CD14-positive monocyte (primary cell): ENCODE results near the gene TNIK. TPM values are rescaled to one million over a fixed set of nuclear protein-coding genes. Genes with fewer than 3 reads are reported as not detected.

Experiments used
- DNase-seq, 3 donors: peaks; one replicate each; pipeline ENCODE4 v3.0.0-alpha.2; 2011 to 2022
- H2AFZ ChIP-seq: 2 replicates; pipeline ENCODE4 v1.6.0; 2012; ENCODE audit warnings: mild to moderate bottlenecking, low read depth, low read length, inconsistent platforms; ENCODE audit not compliant: insufficient read depth, poor library complexity, severe bottlenecking
- H3K27ac ChIP-seq, 2 donors: 1 replicate in 1 of 2; 2 replicates in 1 of 2; pipeline ENCODE4 v1.5.1; 2012 to 2013; ENCODE audit warnings: low read length in 2 of 2, control low read depth in 1 of 2, inconsistent platforms in 1 of 2, low read depth in 1 of 2, mild to moderate bottlenecking in 1 of 2
- H3K27me3 ChIP-seq, 2 donors: one replicate each; pipeline versions ENCODE4 v1.6.0 to v1.6.1; 2011 to 2013; ENCODE audit warnings: low read length in 2 of 2; ENCODE audit not compliant: control insufficient read depth in 2 of 2, insufficient read depth in 2 of 2
- H3K36me3 ChIP-seq, 2 donors: replicated peaks in 1 of 2; 1 replicate in 1 of 2; 2 replicates in 1 of 2; pipeline versions ENCODE4 v1.5.1 to v1.6.1; 2012 to 2013; ENCODE audit warnings: low read length in 2 of 2, control low read depth in 1 of 2, inconsistent platforms in 1 of 2, mild to moderate bottlenecking in 1 of 2; ENCODE audit not compliant: insufficient read depth in 2 of 2, control insufficient read depth in 1 of 2
- H3K4me1 ChIP-seq, 2 donors: 1 replicate in 1 of 2; 2 replicates in 1 of 2; pipeline versions ENCODE4 v1.5.1 to v1.6.1; 2012 to 2013; ENCODE audit warnings: low read length in 2 of 2, control low read depth in 1 of 2, inconsistent platforms in 1 of 2, mild to moderate bottlenecking in 1 of 2, moderate library complexity in 1 of 2; ENCODE audit not compliant: insufficient read depth in 2 of 2, control insufficient read depth in 1 of 2
- H3K4me2 ChIP-seq: replicated peaks from 2 replicates; pipeline ENCODE3; 2012; ENCODE audit warnings: low read length, moderate library complexity, mild to moderate bottlenecking; ENCODE audit not compliant: poor library complexity, severe bottlenecking; ENCODE audit errors: extremely low read depth
- H3K4me3 ChIP-seq, 3 experiments: fragments of 200-600 bp in 1 of 3; sonication (generic) in 1 of 3; replicated peaks in 1 of 3; 1 replicate in 2 of 3; 2 replicates in 1 of 3; pipeline ENCODE4 v1.5.1; 2011 to 2013; ENCODE audit warnings: low read length in 3 of 3, mild to moderate bottlenecking in 3 of 3, control low read depth in 2 of 3, low read depth in 2 of 3, inconsistent platforms in 1 of 3, moderate library complexity in 1 of 3
- H3K79me2 ChIP-seq: 2 replicates; pipeline ENCODE4 v1.6.0; 2012; ENCODE audit warnings: mild to moderate bottlenecking, control low read depth, inconsistent platforms, low read length, moderate library complexity; ENCODE audit not compliant: insufficient read depth
- H3K9ac ChIP-seq: 2 replicates; pipeline ENCODE4 v1.6.0; 2017; ENCODE audit warnings: low read length, mild to moderate bottlenecking; ENCODE audit not compliant: insufficient read depth, poor library complexity, severe bottlenecking
- H3K9me3 ChIP-seq, 2 donors: replicated peaks in 1 of 2; 1 replicate in 1 of 2; 2 replicates in 1 of 2; pipeline versions ENCODE4 v1.5.1 to v1.6.1; 2012 to 2013; ENCODE audit warnings: low read length in 2 of 2, control low read depth in 1 of 2; ENCODE audit not compliant: control insufficient read depth in 1 of 2, insufficient read depth in 1 of 2
- H4K20me1 ChIP-seq: 2 replicates; pipeline ENCODE4 v1.6.0; 2012; ENCODE audit warnings: mild to moderate bottlenecking, low read length, control low read depth, moderate library complexity; ENCODE audit not compliant: insufficient read depth
- H3K27ac Mint-ChIP-seq, 7 donors: one replicate each; pipeline ENCODE4 v1.8.0; 2020; ENCODE audit warnings: mild to moderate bottlenecking in 7 of 7, mixed read lengths in 7 of 7, moderate library complexity in 6 of 7, inconsistent platforms in 2 of 7
- H3K27me3 Mint-ChIP-seq, 3 donors: one replicate each; pipeline ENCODE4 v1.8.0; 2021 to 2022; ENCODE audit warnings: low read depth in 3 of 3, mild to moderate bottlenecking in 3 of 3, mixed read lengths in 3 of 3, moderate library complexity in 3 of 3, inconsistent platforms in 1 of 3
- H3K36me3 Mint-ChIP-seq, 2 donors: one replicate each; pipeline ENCODE4 v1.8.0; 2020; ENCODE audit warnings: mixed read lengths in 2 of 2, inconsistent platforms in 1 of 2, mild to moderate bottlenecking in 1 of 2
- H3K4me1 Mint-ChIP-seq: one replicate; pipeline ENCODE4 v1.8.0; 2020; ENCODE audit warnings: mild to moderate bottlenecking, mixed read lengths
- H3K4me3 Mint-ChIP-seq, 2 donors: one replicate each; pipeline ENCODE4 v1.8.0; 2020; ENCODE audit warnings: mild to moderate bottlenecking in 2 of 2, mixed read lengths in 2 of 2, moderate library complexity in 1 of 2
- H3K9me3 Mint-ChIP-seq, 7 donors: one replicate each; pipeline ENCODE4 v1.8.0; 2020 to 2022; ENCODE audit warnings: mixed read lengths in 7 of 7, mild to moderate bottlenecking in 6 of 7, moderate library complexity in 6 of 7, inconsistent platforms in 2 of 7
- WGBS: methylation state at CpG from one replicate; pipeline ENCODE4 v1.1.5; 2013; ENCODE audit warnings: missing lambda C conversion rate; ENCODE audit not compliant: insufficient coverage; 5-methylcytosine and 5-hydroxymethylcytosine counted together
- intact Hi-C, 2 donors: fragments of 100-400 bp; cut with micrococcal nuclease; formaldehyde crosslinking; loops; one replicate each; pipeline versions ENCODE4 v1.15.0 to v1.15.1; 2023
- polyA plus RNA-seq, 3 donors: library from polyadenylated mRNA; depleted of rRNA in 1 of 3; unstranded in 2 of 3; stranded (reverse) in 1 of 3; fragments of 300-500 nt in 2 of 3; fragments of >200 nt in 1 of 3; fragmentation: Illumina TruSeq in 2 of 3; gene quantifications; 1 replicate in 2 of 3; 2 replicates in 1 of 3; pipeline ENCODE4 v1.2.3, GENCODE V29; 2012 to 2021
- TF ChIP-seq, protein P1 (sequence below): fragments of 200-600 bp; IDR thresholded peaks from one replicate; pipeline ENCODE4 v1.8.0; 2022; ENCODE audit warnings: antibody characterized with exemption, mild to moderate bottlenecking

TNIK gene
- polyA plus RNA-seq, 3 donors: 0.36 to 1.8 (median 0.75) TPM

DNA sequence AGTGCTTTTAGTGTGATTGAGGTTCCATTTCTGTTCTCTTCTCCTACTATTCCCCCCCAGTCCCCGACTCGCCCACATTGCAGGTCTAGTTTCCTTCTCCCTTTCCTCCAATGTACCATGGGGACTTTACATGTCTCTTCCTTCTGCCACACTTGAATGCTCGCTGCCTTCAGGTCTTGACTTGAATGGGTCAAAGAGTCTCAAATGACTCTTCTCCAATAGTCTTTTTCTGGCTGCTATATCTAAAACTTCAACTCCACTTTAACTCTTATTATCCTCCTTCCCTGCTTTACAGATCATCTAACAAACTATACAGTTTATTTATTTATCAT is 219.7 kb downstream of the TNIK start:
- WGBS: 95% methylated on average over 3 of the region's 3 CpGs
- H3K4me1 ChIP-seq: no peaks in the 10 kb centered on the region
- H3K27ac ChIP-seq: no peak overlapping the region
- DNase-seq: no peak
- Mint-ChIP-seq H3K4me1 (no peaks in the 10 kb centered on the region), H3K4me3 (no peak overlapping the region), H3K9me3 (peaks cover 0 to 3% (median 0%) of the 10 kb centered on the region in 7 donors), H3K27me3 (peaks cover 0 to 2% (median 0%) of the 10 kb centered on the region in 3 donors), H3K36me3 (no peaks in the 10 kb centered on the region), H3K27ac (no peak overlapping the region)
- intact Hi-C loops: no loop called here
- no peaks in the 10 kb centered on the region for H4K20me1 ChIP-seq
- no peaks in the 10 kb centered on the region for H3K9me3 ChIP-seq
- no peak overlapping the region for H3K9ac ChIP-seq
- no peaks in the 10 kb centered on the region for H3K79me2 ChIP-seq
- H3K36me3 ChIP-seq: no peaks in the 10 kb centered on the region
- TF ChIP-seq, protein P1, sequence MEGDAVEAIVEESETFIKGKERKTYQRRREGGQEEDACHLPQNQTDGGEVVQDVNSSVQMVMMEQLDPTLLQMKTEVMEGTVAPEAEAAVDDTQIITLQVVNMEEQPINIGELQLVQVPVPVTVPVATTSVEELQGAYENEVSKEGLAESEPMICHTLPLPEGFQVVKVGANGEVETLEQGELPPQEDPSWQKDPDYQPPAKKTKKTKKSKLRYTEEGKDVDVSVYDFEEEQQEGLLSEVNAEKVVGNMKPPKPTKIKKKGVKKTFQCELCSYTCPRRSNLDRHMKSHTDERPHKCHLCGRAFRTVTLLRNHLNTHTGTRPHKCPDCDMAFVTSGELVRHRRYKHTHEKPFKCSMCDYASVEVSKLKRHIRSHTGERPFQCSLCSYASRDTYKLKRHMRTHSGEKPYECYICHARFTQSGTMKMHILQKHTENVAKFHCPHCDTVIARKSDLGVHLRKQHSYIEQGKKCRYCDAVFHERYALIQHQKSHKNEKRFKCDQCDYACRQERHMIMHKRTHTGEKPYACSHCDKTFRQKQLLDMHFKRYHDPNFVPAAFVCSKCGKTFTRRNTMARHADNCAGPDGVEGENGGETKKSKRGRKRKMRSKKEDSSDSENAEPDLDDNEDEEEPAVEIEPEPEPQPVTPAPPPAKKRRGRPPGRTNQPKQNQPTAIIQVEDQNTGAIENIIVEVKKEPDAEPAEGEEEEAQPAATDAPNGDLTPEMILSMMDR: no peak
- no peaks in the 10 kb centered on the region for H3K27me3 ChIP-seq
- no peak overlapping the region for H3K4me2 ChIP-seq
- no peak overlapping the region for H2AFZ ChIP-seq
- H3K4me3 ChIP-seq: no peak overlapping the region

GRCh38 chr3:171239757-171240503 is 220.3 kb downstream of the TNIK start:
- TF ChIP-seq, protein P1: no peak
- no peaks in the 10 kb centered on the region for H3K79me2 ChIP-seq

More at GRCh38 chr3:171239757-171240503, 220.3 kb downstream of the TNIK start:
- H3K27me3 ChIP-seq: no peaks in the 10 kb centered on the region
- H3K4me2 ChIP-seq: no peak overlapping the region
- Mint-ChIP-seq H3K36me3 (no peaks in the 10 kb centered on the region), H3K4me1 (no peaks in the 10 kb centered on the region), H3K4me3 (no peak overlapping the region), H3K27me3 (peaks cover 0 to 2% (median 0%) of the 10 kb centered on the region in 3 donors), H3K27ac (no peak overlapping the region), H3K9me3 (peaks cover 0 to 3% (median 0%) of the 10 kb centered on the region in 7 donors)
- no peak overlapping the region for H3K27ac ChIP-seq
- H3K36me3 ChIP-seq: no peaks in the 10 kb centered on the region
- no peak for DNase-seq
- 100% methylated on average over 1 of the region's 9 CpGs for WGBS
- H2AFZ ChIP-seq: no peak overlapping the region
- intact Hi-C loops: no loop called here
- no peaks in the 10 kb centered on the region for H3K9me3 ChIP-seq
- H3K9ac ChIP-seq: no peak overlapping the region
- H4K20me1 ChIP-seq: no peaks in the 10 kb centered on the region
- H3K4me1 ChIP-seq: no peaks in the 10 kb centered on the region
- no peak overlapping the region for H3K4me3 ChIP-seq
